Myometrial cell (primary cell): ENCODE results near the gene CSTA. TPM values are rescaled to one million over a fixed set of nuclear protein-coding genes. Genes with fewer than 3 reads are reported as not detected.

Experiments
- total RNA-seq: library from RNA; depleted of rRNA; stranded (reverse); fragments of >200 nt; gene quantifications from 2 replicates; pipeline ENCODE4 v1.2.3, GENCODE V29; 2015

The CSTA gene
- 0.89 TPM in 1 of 2 replicates, not detected in the other for total RNA-seq

GRCh38 chr3:122324871-122325323, at the start of gene CSTA:
TSS of gene CSTA (plus strand) at chr3:122325248. CDS start at chr3:122325293, 45 bp downstream.

GRCh38 chr3:122382888-122383666, 58.0 kb downstream of the CSTA start, which contains the start of gene MIX23:
TSS of gene MIX23 (minus strand) at chr3:122383231. CDS start at chr3:122383224, 7 bp downstream.

GRCh38 chr3:122383771-122384697, 59.0 kb downstream of the CSTA start, which contains the start of gene FAM162A:
TSS of gene FAM162A (plus strand) at chr3:122384182. CDS start at chr3:122384266, 84 bp downstream.

Other genes starting within 250 kb of the CSTA start
- gene CASR, start 141.6 kb upstream of the CSTA start, total RNA-seq, result not detected in 2 replicates
- gene MIX23, start 58.0 kb downstream of the CSTA start, total RNA-seq, result 37.0 and 40.9 TPM in 2 replicates
- 11.0 and 16.1 TPM in 2 replicates for gene FAM162A, start 58.9 kb downstream of the CSTA start, total RNA-seq
- 3.9 and 6.6 TPM in 2 replicates for gene WDR5B, start 90.8 kb downstream of the CSTA start, total RNA-seq
- gene KPNA1, start 189.7 kb downstream of the CSTA start, total RNA-seq, result 33.2 and 38.6 TPM in 2 replicates
- gene PARP9, start 239.1 kb downstream of the CSTA start, total RNA-seq, result 14.0 and 22.8 TPM in 2 replicates
- gene DTX3L, start 239.1 kb downstream of the CSTA start, total RNA-seq, result 12.4 and 15.4 TPM in 2 replicates